Fibroblast of lung (primary cell): ENCODE data around the gene AGBL1. TPM values are rescaled to one million over a fixed set of nuclear protein-coding genes. Genes with fewer than 3 reads are reported as not detected.
A peak's percentile ranks its signal among the peaks of the same experiment; 100 is the strongest.

Experiments
- DNase-seq, 2 donors: peaks; one replicate each; pipeline versions ENCODE4 v3.0.0 to v3.0.0-alpha.2; 2010; ENCODE audit warnings: low read depth in 2 of 2
- H2AFZ ChIP-seq: 2 replicates; pipeline ENCODE4 v1.5.1; 2012; ENCODE audit warnings: low read length, control low read depth, inconsistent platforms
- H3K27ac ChIP-seq: 2 replicates; pipeline ENCODE4 v1.5.1; 2011; ENCODE audit warnings: low read length, control low read depth; ENCODE audit not compliant: insufficient read depth
- H3K27me3 ChIP-seq: 2 replicates; pipeline ENCODE4 v1.5.1; 2011; ENCODE audit warnings: mild to moderate bottlenecking, low read length; ENCODE audit not compliant: control insufficient read depth, insufficient read depth
- H3K36me3 ChIP-seq: 2 replicates; pipeline ENCODE4 v1.5.1; 2011; ENCODE audit warnings: low read length; ENCODE audit not compliant: control insufficient read depth, insufficient read depth
- H3K4me1 ChIP-seq: 2 replicates; pipeline ENCODE4 v1.5.1; 2011; ENCODE audit warnings: low read length; ENCODE audit not compliant: control insufficient read depth, insufficient read depth; ENCODE audit errors: extremely low read depth
- H3K4me2 ChIP-seq: 2 replicates; pipeline ENCODE4 v1.5.1; 2011; ENCODE audit warnings: low read length, control low read depth; ENCODE audit not compliant: insufficient read depth; ENCODE audit errors: extremely low read depth
- H3K4me3 ChIP-seq, 4 experiments: fragments of 200-600 bp in 1 of 4; sonication (generic) in 1 of 4; replicated peaks in 1 of 4; 2 replicates each; pipeline ENCODE4 v1.5.1; 2011 to 2016; ENCODE audit warnings: low read length in 4 of 4, low read depth in 3 of 4, mild to moderate bottlenecking in 3 of 4, control low read depth in 2 of 4, inconsistent platforms in 1 of 4, mixed read lengths in 1 of 4; ENCODE audit not compliant: insufficient read depth in 1 of 4; ENCODE audit errors: control extremely low read depth in 1 of 4
- H3K79me2 ChIP-seq: 2 replicates; pipeline ENCODE4 v1.5.1; 2012; ENCODE audit warnings: mild to moderate bottlenecking, low read length, inconsistent platforms; ENCODE audit not compliant: control insufficient read depth, insufficient read depth
- H3K9ac ChIP-seq: 2 replicates; pipeline ENCODE4 v1.5.1; 2011; ENCODE audit warnings: mild to moderate bottlenecking, low read length, control low read depth; ENCODE audit not compliant: insufficient read depth
- H3K9me3 ChIP-seq: 2 replicates; pipeline ENCODE4 v1.5.1; 2012; ENCODE audit warnings: low read depth, low read length; ENCODE audit not compliant: control insufficient read depth, insufficient read depth
- H4K20me1 ChIP-seq: 2 replicates; pipeline ENCODE4 v1.5.1; 2011; ENCODE audit warnings: low read length; ENCODE audit not compliant: control insufficient read depth, insufficient read depth; ENCODE audit errors: extremely low read depth
- CTCF ChIP-seq, 2 donors: IDR thresholded peaks in 1 of 2; conservative IDR thresholded peaks in 1 of 2; 1 replicate in 1 of 2; 2 replicates in 1 of 2; pipeline ENCODE4 v1.5.1; 2011 to 2012; ENCODE audit warnings: low read length in 2 of 2, control low read depth in 1 of 2, inconsistent platforms in 1 of 2, low read depth in 1 of 2, mild to moderate bottlenecking in 1 of 2
- EZH2 ChIP-seq: IDR thresholded peaks from 2 replicates; pipeline ENCODE4 v1.5.1; 2012; ENCODE audit warnings: low read length, control low read depth, mild to moderate bottlenecking; ENCODE audit errors: missing control alignments
- polyA plus RNA-seq, 2 donors: library from polyadenylated mRNA; depleted of rRNA in 1 of 2; stranded (reverse) in 1 of 2; unstranded in 1 of 2; fragments of >200 nt; gene quantifications; 2 replicates each; pipeline ENCODE4 v1.2.1, GENCODE V29; 2011 to 2012; ENCODE audit warnings: missing spikeins in 1 of 2
- total RNA-seq: library from RNA; depleted of rRNA; stranded (reverse); fragments of >200 nt; gene quantifications from 2 replicates; pipeline ENCODE4 v1.2.1, GENCODE V29; 2014

AGBL1 gene
- total and polyA plus RNA-seq, 2 donors (not counting 1 experiment from before 2014, with no cell fraction given), result not detected

GRCh38 chr15:87045746-87046145, 966.1 kb downstream of the AGBL1 start:
- Histone ChIP-seq H3K36me3 (no peaks in the 10 kb centered on the region), H3K9me3 (no peaks in the 10 kb centered on the region), H3K4me3 (no peak overlapping the region), H3K27me3 (no peaks in the 10 kb centered on the region), H3K4me1 (no peaks in the 10 kb centered on the region), H4K20me1 (no peaks in the 10 kb centered on the region), H3K9ac (no peak overlapping the region), H3K79me2 (no peaks in the 10 kb centered on the region), H3K4me2 (no peak overlapping the region), H3K27ac (no peak overlapping the region), H2AFZ (no peak overlapping the region)
- DNase-seq, result peak in 1 of 2 donors; percentile 51
- no peak for TF ChIP-seq CTCF (conservative IDR thresholded peaks at IDR 0.05 in 1 of 2, IDR thresholded peaks at IDR 0.05 in 1 of 2; ENCODE audit: low read depth in 1 of 2, low read length in 2 of 2)
- no peak for TF ChIP-seq EZH2

- Histone ChIP-seq H3K9me3 (no peaks in the 10 kb centered on the region), H3K4me2 (no peak overlapping the region), H4K20me1 (no peaks in the 10 kb centered on the region), H3K27ac (no peak overlapping the region), H3K79me2 (no peaks in the 10 kb centered on the region), H3K4me3 (no peak overlapping the region), H3K27me3 (no peaks in the 10 kb centered on the region), H3K9ac (no peak overlapping the region), H3K36me3 (no peaks in the 10 kb centered on the region), H2AFZ (no peak overlapping the region), H3K4me1 (no peaks in the 10 kb centered on the region)
- TF ChIP-seq CTCF (conservative IDR thresholded peaks at IDR 0.05 in 1 of 2, IDR thresholded peaks at IDR 0.05 in 1 of 2; ENCODE audit: low read depth in 1 of 2, low read length in 2 of 2) (no peak), EZH2 (no peak)
- no peak for DNase-seq
These were observed 967.7 kb downstream of the AGBL1 start for GRCh38 chr15:87047203-87047965.
